HEK293 (cell line): ENCODE results near the gene RNF34.
A peak's percentile ranks its signal among the peaks of the same experiment; 100 is the strongest.

Experiments used
- CTCF ChIA-PET: fragments of 350-600 bp; formaldehyde crosslinking; extraction: SDS; loops from one replicate; lab custom pipeline; 2021; ENCODE audit warnings: antibody characterized with exemption; lab: Yijun Ruan, JAX
- POLR2A ChIA-PET: fragments of 300-600 bp; formaldehyde crosslinking; extraction: SDS; loops from one replicate; lab custom pipeline; 2020; ENCODE audit warnings: antibody characterized with exemption, inconsistent platforms; lab: Yijun Ruan, JAX
- H3K27ac ChIP-seq: fragments of 200-500 bp; sonication (Bioruptor generic); 2 replicates; pipeline ENCODE4 v1.5.1; 2014; ENCODE audit warnings: low read depth, low read length, control low read depth, inconsistent platforms; ENCODE audit errors: extremely low read depth
- H3K36me3 ChIP-seq, 2 experiments: fragments of 200-500 bp in 1 of 2; sonication (Bioruptor generic) in 1 of 2; 1 replicate in 1 of 2; 2 replicates in 1 of 2; pipeline ENCODE4 v1.5.1; 2014 to 2017; ENCODE audit warnings: inconsistent platforms in 2 of 2, low read length in 2 of 2; ENCODE audit not compliant: control insufficient read depth in 2 of 2, insufficient read depth in 1 of 2
- H3K4me1 ChIP-seq: fragments of 200-500 bp; sonication (Bioruptor generic); 2 replicates; pipeline ENCODE4 v1.5.1; 2014; ENCODE audit warnings: mild to moderate bottlenecking, low read length, inconsistent platforms; ENCODE audit not compliant: control insufficient read depth, insufficient read depth
- H3K4me3 ChIP-seq: 2 replicates; pipeline ENCODE4 v1.5.1; 2011; ENCODE audit warnings: low read depth, mild to moderate bottlenecking, control low read depth, low read length, moderate library complexity
- H3K9me3 ChIP-seq: fragments of 200-500 bp; sonication (Bioruptor generic); 2 replicates; pipeline ENCODE4 v1.5.1; 2014; ENCODE audit warnings: low read depth, low read length, inconsistent platforms; ENCODE audit not compliant: control insufficient read depth, insufficient read depth
- BCL11B ChIP-seq: fragments of 450-650 bp; formaldehyde crosslinking; IDR thresholded peaks from 2 replicates; pipeline ENCODE4 v1.5.1; 2016; ENCODE audit warnings: low read depth, missing biosample characterization, missing genetic modification characterization
- KLF8 ChIP-seq: fragments of 450-650 bp; formaldehyde crosslinking; IDR thresholded peaks from 2 replicates; pipeline ENCODE4 v1.5.1; 2016; ENCODE audit warnings: missing biosample characterization, missing genetic modification characterization
- OSR2 ChIP-seq: fragments of 450-650 bp; formaldehyde crosslinking; IDR thresholded peaks from 2 replicates; pipeline ENCODE4 v1.5.1; 2016; ENCODE audit warnings: missing biosample characterization, missing genetic modification characterization
- REST ChIP-seq: fragments of 450-650 bp; formaldehyde crosslinking; IDR thresholded peaks from 2 replicates; pipeline ENCODE4 v1.5.1; 2016; ENCODE audit warnings: missing biosample characterization, missing genetic modification characterization
- SCRT2 ChIP-seq: fragments of 450-650 bp; formaldehyde crosslinking; IDR thresholded peaks from 2 replicates; pipeline ENCODE4 v1.5.1; 2016; ENCODE audit warnings: missing biosample characterization, missing genetic modification characterization
- YY1 ChIP-seq: fragments of 450-650 bp; formaldehyde crosslinking; IDR thresholded peaks from 2 replicates; pipeline ENCODE4 v1.5.1; 2018; ENCODE audit warnings: missing biosample characterization, missing genetic modification characterization
- ZBTB17 ChIP-seq: fragments of 450-650 bp; formaldehyde crosslinking; IDR thresholded peaks from 2 replicates; pipeline ENCODE4 v1.5.1; 2016; ENCODE audit warnings: missing biosample characterization, missing genetic modification characterization
- ZBTB20 ChIP-seq: fragments of 450-650 bp; formaldehyde crosslinking; IDR thresholded peaks from 2 replicates; pipeline ENCODE4 v1.5.1; 2016; ENCODE audit warnings: missing biosample characterization, missing genetic modification characterization
- ZFP41 ChIP-seq: fragments of 450-650 bp; formaldehyde crosslinking; IDR thresholded peaks from 2 replicates; pipeline ENCODE4 v1.5.1; 2016; ENCODE audit warnings: missing biosample characterization, missing genetic modification characterization, borderline replicate concordance
- ZFP69B ChIP-seq: fragments of 450-650 bp; formaldehyde crosslinking; IDR thresholded peaks from 2 replicates; pipeline ENCODE4 v1.5.1; 2016; ENCODE audit warnings: missing biosample characterization, missing genetic modification characterization
- ZNF155 ChIP-seq: fragments of 450-650 bp; formaldehyde crosslinking; IDR thresholded peaks from 2 replicates; pipeline ENCODE4 v1.5.1; 2016; ENCODE audit warnings: missing biosample characterization, missing genetic modification characterization
- ZNF23 ChIP-seq: fragments of 450-650 bp; formaldehyde crosslinking; IDR thresholded peaks from 2 replicates; pipeline ENCODE4 v1.5.1; 2016; ENCODE audit warnings: missing biosample characterization, missing genetic modification characterization, borderline replicate concordance
- ZNF248 ChIP-seq: fragments of 450-650 bp; formaldehyde crosslinking; IDR thresholded peaks from 2 replicates; pipeline ENCODE4 v1.5.1; 2017; ENCODE audit warnings: missing biosample characterization, missing genetic modification characterization
- ZNF335 ChIP-seq: fragments of 450-650 bp; formaldehyde crosslinking; conservative IDR thresholded peaks from 2 replicates; pipeline ENCODE4 v1.5.1; 2016; ENCODE audit warnings: missing biosample characterization, missing genetic modification characterization
- ZNF521 ChIP-seq: fragments of 450-650 bp; formaldehyde crosslinking; IDR thresholded peaks from 2 replicates; pipeline ENCODE4 v1.5.1; 2017; ENCODE audit warnings: missing biosample characterization, mild to moderate bottlenecking, missing genetic modification characterization
- ZNF600 ChIP-seq: fragments of 450-650 bp; formaldehyde crosslinking; IDR thresholded peaks from 2 replicates; pipeline ENCODE4 v1.5.1; 2016; ENCODE audit warnings: missing biosample characterization, missing genetic modification characterization
- ZNF626 ChIP-seq: fragments of 450-650 bp; sonication (Bioruptor Pico); formaldehyde crosslinking; IDR thresholded peaks from 2 replicates; pipeline ENCODE4 v1.5.1; 2018; ENCODE audit warnings: missing biosample characterization, missing genetic modification characterization, inconsistent platforms
- ZNF660 ChIP-seq: fragments of 450-650 bp; IDR thresholded peaks from 2 replicates; pipeline ENCODE4 v1.5.1; 2018; ENCODE audit warnings: missing biosample characterization, mild to moderate bottlenecking, missing genetic modification characterization
- ZNF830 ChIP-seq: fragments of 450-650 bp; IDR thresholded peaks from 2 replicates; pipeline ENCODE4 v1.5.0; 2018; ENCODE audit warnings: missing biosample characterization, missing genetic modification characterization, low read depth, mild to moderate bottlenecking, moderate library complexity
- ZSCAN23 ChIP-seq: fragments of 450-650 bp; formaldehyde crosslinking; IDR thresholded peaks from 2 replicates; pipeline ENCODE4 v1.5.1; 2016; ENCODE audit warnings: missing biosample characterization, missing genetic modification characterization
- TF ChIP-seq, protein P1 (sequence below): fragments of 450-650 bp; formaldehyde crosslinking; IDR thresholded peaks from 2 replicates; pipeline ENCODE4 v1.5.1; 2016; ENCODE audit warnings: missing biosample characterization, missing genetic modification characterization, borderline replicate concordance
- TF ChIP-seq, protein P2 (sequence below): fragments of 450-650 bp; formaldehyde crosslinking; IDR thresholded peaks from 2 replicates; pipeline ENCODE4 v1.5.1; 2017; ENCODE audit warnings: missing biosample characterization, missing genetic modification characterization
- TF ChIP-seq, protein P3 (sequence below): fragments of 450-650 bp; formaldehyde crosslinking; optimal IDR thresholded peaks from 2 replicates; pipeline ENCODE3; 2016; ENCODE audit warnings: missing biosample characterization, mild to moderate bottlenecking, missing genetic modification characterization

Gene RNF34

DNA sequence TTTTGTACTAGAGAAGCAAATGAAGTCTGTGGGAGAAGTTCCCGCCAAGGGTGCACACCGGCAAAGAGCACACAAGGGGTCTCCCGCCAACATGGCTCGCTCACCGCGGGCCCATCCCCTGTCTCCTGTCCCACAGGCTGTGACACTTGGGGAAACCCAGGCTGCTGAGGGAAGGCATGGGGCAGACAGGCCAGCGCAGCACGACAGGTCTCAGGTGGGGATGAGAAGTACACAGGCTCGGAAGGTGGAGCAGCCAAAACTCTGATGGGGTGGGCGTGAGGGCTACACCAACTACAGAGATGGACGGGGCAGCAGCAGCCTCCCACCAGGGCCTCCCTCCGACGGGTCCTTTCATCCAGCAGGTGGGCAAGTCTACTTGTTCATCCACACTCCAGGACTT, 64.4 kb downstream of the RNF34 start:
- no peak for TF ChIP-seq ZNF830 (tag by site-specific recombination)
- TF ChIP-seq, protein P1, sequence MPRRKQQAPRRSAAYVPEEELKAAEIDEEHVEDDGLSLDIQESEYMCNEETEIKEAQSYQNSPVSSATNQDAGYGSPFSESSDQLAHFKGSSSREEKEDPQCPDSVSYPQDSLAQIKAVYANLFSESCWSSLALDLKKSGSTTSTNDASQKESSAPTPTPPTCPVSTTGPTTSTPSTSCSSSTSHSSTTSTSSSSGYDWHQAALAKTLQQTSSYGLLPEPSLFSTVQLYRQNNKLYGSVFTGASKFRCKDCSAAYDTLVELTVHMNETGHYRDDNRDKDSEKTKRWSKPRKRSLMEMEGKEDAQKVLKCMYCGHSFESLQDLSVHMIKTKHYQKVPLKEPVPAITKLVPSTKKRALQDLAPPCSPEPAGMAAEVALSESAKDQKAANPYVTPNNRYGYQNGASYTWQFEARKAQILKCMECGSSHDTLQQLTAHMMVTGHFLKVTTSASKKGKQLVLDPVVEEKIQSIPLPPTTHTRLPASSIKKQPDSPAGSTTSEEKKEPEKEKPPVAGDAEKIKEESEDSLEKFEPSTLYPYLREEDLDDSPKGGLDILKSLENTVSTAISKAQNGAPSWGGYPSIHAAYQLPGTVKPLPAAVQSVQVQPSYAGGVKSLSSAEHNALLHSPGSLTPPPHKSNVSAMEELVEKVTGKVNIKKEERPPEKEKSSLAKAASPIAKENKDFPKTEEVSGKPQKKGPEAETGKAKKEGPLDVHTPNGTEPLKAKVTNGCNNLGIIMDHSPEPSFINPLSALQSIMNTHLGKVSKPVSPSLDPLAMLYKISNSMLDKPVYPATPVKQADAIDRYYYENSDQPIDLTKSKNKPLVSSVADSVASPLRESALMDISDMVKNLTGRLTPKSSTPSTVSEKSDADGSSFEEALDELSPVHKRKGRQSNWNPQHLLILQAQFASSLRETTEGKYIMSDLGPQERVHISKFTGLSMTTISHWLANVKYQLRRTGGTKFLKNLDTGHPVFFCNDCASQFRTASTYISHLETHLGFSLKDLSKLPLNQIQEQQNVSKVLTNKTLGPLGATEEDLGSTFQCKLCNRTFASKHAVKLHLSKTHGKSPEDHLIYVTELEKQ (tag by site-specific recombination) = no peak
- TF ChIP-seq, protein P2, sequence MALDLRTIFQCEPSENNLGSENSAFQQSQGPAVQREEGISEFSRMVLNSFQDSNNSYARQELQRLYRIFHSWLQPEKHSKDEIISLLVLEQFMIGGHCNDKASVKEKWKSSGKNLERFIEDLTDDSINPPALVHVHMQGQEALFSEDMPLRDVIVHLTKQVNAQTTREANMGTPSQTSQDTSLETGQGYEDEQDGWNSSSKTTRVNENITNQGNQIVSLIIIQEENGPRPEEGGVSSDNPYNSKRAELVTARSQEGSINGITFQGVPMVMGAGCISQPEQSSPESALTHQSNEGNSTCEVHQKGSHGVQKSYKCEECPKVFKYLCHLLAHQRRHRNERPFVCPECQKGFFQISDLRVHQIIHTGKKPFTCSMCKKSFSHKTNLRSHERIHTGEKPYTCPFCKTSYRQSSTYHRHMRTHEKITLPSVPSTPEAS (tag by site-specific recombination) = no peak
- TF ChIP-seq ZNF521 (tag by site-specific recombination) = no peak
- no peak for TF ChIP-seq ZNF155 (tag by site-specific recombination)
- TF ChIP-seq ZNF23 (tag by site-specific recombination) = no peak
- TF ChIP-seq SCRT2 = no peak
- TF ChIP-seq ZNF600 (tag by site-specific recombination) = no peak
- no peak for TF ChIP-seq ZNF248 (tag by site-specific recombination)
- no peak for TF ChIP-seq REST (tag by site-specific recombination)
- ChIA-PET CTCF (interaction anchor here (0.7 to 1.4 kb wide), 3 partner anchors 14 to 22 kb away, joined by 3 to 4 read pairs (median 4); no protein-coding TSS in a partner anchor), POLR2A (interaction anchor here (0.6 kb wide), 1 partner anchor 23 kb away, joined by 3 read pairs; no protein-coding TSS in a partner anchor)
- Histone ChIP-seq H3K4me1 (no peaks in the 10 kb centered on the region), H3K36me3 (peaks cover 0 to 7% of the 10 kb centered on the region in 2 experiments; a peak in 2 of 3 replicates), H3K9me3 (no peaks in the 10 kb centered on the region), H3K27ac (no peak overlapping the region), H3K4me3 (no peak overlapping the region)

DNA sequence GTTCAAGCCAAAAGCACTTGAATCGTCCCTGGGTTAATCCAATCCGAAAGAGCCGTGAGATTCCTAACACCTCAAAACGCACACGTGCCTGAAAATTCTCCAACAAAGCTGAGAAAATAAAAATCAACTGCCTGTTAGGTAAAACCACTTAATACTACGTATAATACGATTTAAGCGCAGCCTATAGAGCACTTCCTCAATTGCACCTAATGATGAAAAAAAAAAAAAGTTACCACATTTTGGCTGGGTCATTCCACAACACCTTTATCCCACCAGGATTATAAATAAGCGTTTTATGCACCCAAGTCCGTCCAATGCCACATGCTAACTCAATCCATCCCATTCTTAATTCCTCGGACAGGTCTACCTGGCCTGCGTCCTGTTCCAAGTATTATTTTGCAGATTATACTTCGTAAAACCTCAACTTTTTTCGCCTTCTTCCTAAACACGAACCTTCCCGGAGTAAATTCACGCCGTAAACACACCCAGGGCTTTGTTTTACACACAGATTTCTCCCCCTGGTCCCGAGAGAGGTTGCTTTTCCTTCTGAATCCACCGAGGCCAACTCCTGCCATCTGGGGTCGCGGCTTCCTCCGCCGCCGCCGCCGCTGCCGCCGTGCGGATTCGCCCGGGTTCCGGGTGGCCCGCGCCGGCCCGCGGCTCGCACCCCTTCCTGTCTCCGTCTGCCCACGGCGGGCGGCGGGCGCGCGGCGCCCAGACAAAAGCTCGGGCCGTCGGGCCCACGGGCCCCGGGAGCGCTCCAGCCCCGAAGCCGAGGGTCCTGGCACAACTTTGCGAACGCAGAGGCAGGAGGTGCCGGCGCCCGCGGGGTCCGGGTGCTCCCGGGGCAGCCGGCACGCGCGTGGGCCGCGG, 66.2 kb downstream of the RNF34 start:
- Histone ChIP-seq H3K27ac (peak overlapping the region; percentile 79; the same call in 1 of the 2 replicates), H3K36me3 (peaks cover 0 to 7% of the 10 kb centered on the region in 2 experiments; a peak in 2 of 3 replicates), H3K9me3 (no peaks in the 10 kb centered on the region), H3K4me1 (no peaks in the 10 kb centered on the region), H3K4me3 (peak overlapping the region; percentile 61)
- POLR2A ChIA-PET = no interaction called here
- CTCF ChIA-PET = interaction anchor here (0.9 to 1.2 kb wide), 3 partner anchors 12 to 307 kb away, joined by 3 to 4 read pairs (median 3); no protein-coding TSS in a partner anchor
- TF ChIP-seq ZSCAN23 (tag by site-specific recombination) (no peak), KLF8 (tag by site-specific recombination) (no peak), ZBTB17 (tag by site-specific recombination) (0 out of 2 replicates have a peak, but pooled peaks have one; percentile 16), BCL11B (tag by site-specific recombination) (no peak), ZFP41 (no peak), ZNF600 (tag by site-specific recombination) (peak; percentile 73), OSR2 (no peak), ZNF335 (tag by site-specific recombination) (0 out of 2 replicates have a peak, but pooled peaks have one; percentile 23), ZNF660 (tag by site-specific recombination) (0 out of 2 replicates have a peak, but pooled peaks have one; percentile 10), YY1 (tag by site-specific recombination) (0 out of 2 replicates have a peak, but pooled peaks have one; percentile 15), ZNF626 (tag by site-specific recombination) (no peak), ZBTB20 (peak; percentile 64), ZFP69B (tag by site-specific recombination) (0 out of 2 replicates have a peak, but pooled peaks have one; percentile 14)
- TF ChIP-seq, protein P3, sequence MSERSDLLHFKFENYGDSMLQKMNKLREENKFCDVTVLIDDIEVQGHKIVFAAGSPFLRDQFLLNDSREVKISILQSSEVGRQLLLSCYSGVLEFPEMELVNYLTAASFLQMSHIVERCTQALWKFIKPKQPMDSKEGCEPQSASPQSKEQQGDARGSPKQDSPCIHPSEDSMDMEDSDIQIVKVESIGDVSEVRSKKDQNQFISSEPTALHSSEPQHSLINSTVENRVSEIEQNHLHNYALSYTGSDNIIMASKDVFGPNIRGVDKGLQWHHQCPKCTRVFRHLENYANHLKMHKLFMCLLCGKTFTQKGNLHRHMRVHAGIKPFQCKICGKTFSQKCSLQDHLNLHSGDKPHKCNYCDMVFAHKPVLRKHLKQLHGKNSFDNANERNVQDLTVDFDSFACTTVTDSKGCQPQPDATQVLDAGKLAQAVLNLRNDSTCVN (tag by site-specific recombination) = peak; percentile 38
